HS-5 (cell line): ENCODE data around the gene RHAG.
"Not testable (repeated sequence)": the region's sequence is repeated elsewhere in the genome, so short reads cannot be mapped to it uniquely, and the experiment has no call there.

Source experiments
- DNase-seq: peaks from one replicate; pipeline ENCODE4 v3.0.0-alpha.2; 2012; ENCODE audit warnings: low read depth

The RHAG gene

DNA sequence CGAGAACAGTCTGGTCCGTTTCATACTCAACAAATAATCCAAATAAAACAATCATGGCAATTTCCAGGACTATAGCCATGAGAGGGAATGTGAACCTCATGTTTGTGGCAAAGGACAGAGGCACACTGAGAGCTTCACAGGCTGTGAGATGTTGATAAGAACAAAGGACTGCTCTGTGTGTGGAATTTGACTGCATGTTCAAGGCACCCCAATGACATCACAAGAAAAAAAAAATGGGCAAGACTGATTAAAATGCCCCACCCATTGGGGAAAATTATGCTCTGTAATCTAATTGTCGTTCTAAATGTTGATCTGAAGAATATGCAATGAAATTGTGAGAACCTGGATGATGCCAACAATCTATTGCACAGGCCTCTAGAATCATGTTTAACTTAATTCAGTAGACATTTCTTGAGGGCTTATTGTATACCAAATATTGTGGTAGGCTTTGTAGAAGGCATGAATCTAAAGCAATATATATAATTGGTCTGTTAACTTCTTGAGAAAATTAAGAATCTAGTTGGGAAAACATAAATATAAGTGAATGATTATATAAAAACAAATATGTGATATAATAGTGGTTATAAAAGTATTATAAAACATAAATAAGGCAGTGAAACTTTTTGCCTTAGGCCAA is at the start of gene RHAG:
Gene RHAG (minus strand): TSS at position 127 of the 637 bp plus-strand sequence. CDS start 27 bp downstream, at position 100.
- no peak for DNase-seq

DNA sequence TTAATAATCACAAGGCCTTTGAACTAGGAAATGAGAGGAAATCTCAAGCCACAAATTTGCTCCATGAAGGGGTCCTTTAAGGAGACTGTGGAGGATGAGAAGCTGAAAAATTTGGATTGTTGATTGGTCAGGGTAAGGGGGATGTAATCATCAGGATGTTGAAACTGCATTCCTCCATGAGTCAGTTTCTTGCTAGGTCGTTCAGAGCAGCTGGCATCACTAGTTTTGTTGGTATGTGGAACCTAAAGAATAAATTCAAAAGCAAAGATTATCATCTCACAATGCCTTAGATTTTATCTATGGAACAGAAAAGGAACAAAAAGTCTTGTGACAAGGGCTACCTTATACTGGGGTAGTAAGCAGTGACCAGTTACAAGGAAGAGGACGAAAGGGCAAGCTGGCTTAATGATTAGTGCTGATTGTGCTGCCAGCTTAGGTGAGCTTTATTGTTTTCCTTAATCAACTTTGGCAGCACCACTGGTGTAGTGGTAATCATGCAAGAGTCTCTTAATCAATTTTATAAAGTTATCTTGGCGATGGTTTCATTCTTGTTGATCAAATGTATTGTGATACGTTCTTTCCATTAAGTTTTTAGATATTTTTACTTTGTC is 40.1 kb upstream of the RHAG start:
- peak; percentile 86 for DNase-seq

DNA sequence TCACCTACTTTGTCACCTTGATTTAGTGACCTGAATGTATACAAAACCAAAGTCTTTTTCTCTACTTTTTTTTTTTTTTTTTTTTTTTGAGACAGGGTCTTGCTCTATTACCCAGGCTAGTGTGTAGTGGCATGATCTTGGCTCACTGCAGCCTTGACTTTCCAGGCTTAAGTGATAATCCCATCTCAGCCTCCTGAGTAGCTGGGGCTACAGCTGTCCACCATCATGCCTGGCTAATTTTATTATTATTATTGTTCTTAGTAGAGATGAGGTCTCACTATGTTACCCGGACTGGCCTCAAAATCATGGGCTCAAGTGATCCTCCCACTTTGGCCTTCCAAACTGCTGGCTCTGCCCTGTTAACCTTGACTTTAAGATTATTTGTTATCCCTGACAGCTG is 39.2 kb upstream of the RHAG start:
- no peak for DNase-seq

DNA sequence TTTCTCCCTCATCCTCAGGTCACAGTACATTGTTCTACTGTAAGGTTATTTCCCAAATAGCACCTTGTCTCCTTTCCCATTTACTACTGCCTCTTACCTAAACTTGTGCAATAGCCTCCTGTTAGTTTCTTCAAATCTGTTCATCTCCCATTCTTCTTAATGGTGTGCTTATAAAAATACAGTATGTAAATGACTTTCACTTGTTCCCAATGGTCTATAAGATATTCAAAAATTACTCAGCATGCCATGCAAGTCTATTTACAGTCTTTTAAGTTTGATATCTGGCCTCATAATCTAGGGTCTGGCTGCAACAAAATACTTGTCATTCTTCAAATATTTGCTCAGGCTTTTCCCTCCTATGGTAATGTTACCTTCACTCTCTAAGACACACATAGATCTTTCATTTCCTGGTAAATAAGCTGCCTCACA is 31.5 kb upstream of the RHAG start:
- DNase-seq = no peak

DNA sequence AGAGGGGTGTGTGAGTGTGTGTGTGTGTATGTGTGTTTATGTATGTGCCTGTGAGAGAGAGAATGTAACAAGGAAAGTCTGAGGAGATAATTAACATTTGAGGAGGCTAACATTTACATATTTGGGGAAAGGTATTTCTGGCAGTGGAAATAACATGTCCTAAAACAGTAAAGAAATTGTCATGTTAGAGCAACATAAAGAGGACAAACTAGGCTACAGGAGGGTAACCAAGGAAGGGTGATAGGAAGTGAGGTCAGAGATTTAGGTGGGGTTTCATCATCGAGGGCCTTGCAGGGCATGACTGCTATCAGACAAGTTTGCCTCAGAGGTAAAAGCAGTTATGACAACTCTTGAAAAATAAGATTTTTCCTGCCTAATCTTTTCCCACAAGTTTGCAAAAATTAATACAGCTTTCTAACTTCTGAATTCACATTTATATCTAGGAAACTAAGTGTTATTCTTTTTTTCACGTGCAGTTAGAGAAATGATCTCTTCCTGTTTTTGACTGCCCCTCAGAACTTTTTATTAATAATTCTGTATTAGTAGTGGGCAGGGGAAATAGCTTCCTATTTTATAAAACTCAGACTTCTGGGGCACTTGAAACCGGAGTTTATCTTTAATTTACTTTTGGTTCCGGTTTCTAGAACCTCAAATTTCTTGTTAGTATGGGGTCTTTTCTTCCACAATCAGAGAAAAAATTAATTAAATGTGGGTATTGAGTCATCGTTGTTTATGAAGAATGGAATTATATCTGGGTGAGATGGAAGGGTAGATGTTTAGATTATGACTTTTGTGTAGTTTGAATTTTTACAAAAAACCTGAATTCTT is 30.5 kb upstream of the RHAG start:
- no peak for DNase-seq

DNA sequence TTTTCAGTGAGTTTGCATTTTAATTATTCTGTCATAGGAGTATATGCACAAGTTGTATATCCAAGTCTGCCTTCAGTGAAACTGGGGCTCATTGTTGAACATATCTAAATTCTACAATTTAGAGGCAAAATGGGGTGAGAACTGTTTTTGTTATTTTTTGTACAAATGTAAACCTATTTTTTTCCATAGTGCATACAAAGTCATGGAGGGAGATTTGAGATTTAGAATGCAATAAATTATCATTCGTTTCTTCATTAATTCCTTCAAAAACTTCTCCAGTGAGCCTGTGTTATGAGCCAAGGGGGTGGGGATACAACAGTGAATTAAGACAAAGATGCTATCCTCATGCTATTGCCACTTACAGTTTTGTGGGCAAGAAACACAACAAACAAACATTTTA is 29.8 kb upstream of the RHAG start:
- no peak for DNase-seq

DNA sequence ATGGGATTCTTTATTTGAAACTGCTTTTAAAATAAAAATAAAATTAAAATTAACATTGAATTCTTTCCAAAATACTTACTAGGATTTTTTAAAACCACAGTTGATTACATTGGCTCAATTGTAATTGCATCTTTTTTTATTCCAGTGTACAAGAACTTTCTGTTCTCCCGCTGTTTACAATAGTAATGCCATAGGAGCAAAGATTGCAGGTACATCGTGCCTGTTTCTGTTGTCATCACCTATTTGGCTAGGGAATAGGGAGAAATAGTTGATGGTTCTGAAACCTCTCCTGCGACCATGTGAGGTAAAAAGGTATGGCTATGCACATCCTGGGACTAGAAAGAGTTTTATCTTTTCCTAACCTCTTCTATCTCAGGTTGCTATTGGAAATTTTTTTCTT is 28.2 kb upstream of the RHAG start:
- DNase-seq = no peak

DNA sequence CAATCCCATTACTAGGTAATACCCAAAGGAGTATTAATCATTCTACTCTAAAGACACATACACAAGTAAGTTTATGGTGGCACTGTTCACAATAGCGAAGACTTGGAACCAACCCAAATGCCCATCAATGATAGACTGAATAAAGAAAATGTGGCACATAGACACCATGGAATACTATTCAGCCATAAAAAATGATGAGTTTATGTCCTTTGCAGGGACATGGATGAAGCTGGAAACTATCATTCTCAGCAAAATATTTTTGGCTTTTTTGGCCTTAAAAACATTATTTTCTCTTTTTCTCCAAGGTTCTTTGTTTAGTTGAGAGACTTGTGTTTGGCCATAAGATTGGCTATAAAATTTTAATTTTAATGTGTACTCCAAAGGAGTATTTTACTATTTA is 27.4 kb upstream of the RHAG start:
- not testable (repeated sequence) for DNase-seq

DNA sequence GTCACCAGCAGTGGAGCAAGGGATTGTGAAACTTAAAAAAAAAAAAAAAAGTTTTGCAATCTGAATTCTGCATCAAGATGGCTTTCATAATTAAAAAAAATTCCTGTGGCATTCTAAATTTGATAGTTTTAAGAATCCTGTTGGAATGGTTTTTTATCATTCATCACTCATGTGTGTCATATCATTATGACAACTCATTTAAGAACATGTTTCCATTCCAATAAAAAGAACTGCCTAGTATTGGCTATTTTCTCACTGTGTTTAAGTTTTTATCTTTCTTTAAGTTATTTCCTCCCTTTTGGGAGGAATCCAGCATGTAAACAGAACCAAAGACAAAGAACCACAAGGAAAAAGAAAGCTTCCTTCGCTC is 26.2 kb upstream of the RHAG start:
- DNase-seq = no peak

DNA sequence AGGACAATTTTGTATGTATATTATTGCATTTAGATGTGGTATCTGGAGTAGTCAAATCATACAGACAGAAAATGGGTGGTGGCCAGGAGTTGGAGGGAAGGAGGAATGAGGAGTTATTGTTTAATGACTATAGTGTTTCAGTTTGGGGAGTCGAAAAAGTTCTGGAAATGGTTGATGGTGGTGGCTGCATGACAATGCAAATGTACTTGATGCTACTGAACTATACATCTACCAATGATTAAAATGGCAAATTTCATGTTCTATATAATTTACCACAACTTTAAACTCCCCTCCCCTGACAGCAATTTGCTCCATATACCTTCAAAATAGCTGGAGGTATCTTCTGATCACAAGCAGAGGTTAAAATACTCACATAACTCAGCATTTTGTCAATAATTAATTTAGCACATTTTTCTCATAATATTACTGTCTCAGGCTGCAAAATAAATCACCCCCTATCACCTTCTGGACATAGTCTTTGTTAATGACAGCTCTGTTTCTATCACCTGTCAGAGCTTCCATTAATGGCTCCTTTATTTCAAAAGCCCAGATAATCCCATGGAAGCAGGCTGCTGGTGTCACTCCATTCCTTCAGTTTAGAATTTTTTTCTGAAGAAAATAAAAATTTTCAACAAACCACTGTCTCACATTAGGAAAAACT is 25.7 kb upstream of the RHAG start:
- DNase-seq = no peak

DNA sequence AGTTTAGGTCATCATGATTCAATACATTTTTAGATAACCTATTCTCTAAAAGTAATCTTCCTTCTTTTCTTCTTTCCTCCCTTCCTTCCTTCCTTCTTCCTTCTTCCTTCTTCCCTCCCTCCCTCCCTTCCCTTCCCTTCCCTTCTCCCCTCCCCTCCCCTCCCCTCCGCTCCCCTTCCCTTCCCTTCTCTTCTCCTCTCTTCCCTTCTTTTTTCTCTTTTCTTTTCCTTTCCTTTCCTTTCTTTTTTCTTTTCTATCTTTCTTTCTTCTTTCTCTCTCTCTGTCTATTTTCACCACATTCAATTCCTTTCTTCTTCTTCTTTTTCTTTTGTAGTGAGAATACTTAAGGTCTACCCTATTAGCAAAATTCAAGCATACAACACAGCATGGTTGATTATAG is 17.3 kb upstream of the RHAG start:
- DNase-seq = no peak

DNA sequence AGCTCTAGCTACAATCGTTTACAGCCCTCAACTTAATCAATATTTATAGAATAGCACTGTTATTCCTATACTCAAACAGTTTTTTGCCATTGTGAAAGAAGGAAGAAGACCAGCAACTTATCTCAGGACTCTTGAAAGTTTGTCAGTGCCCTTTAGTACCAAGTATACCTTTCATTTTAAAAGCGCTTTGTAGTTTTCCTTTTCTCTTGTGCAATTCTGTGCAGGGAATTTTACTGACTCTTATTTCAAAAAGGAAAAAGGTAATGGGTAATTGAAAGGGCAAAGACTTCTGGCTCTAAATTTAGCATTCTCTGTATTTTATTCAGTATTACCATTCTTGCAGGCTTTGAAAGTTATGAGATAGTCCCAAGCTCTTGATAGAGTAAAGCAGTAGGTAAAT is 16.8 kb upstream of the RHAG start:
- DNase-seq = no peak

DNA sequence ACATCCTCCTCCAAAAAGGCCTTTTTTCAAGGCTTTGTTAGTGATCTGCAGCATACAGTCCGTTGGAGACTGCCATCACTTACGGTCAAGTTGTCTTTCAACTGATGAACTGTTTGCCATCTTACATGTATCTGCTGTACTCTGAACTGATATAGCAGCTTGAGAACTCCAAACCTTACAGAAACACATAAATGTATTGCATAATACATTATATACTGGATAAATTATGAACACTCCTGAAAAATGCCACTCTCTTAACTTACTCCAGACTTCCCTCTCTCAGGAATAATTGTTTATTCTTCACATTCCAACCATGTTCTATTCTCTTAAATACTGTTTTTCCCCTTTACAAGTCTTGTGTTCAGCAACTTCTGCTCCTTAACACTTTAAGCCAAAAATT is 14.6 kb upstream of the RHAG start:
- DNase-seq = no peak

DNA sequence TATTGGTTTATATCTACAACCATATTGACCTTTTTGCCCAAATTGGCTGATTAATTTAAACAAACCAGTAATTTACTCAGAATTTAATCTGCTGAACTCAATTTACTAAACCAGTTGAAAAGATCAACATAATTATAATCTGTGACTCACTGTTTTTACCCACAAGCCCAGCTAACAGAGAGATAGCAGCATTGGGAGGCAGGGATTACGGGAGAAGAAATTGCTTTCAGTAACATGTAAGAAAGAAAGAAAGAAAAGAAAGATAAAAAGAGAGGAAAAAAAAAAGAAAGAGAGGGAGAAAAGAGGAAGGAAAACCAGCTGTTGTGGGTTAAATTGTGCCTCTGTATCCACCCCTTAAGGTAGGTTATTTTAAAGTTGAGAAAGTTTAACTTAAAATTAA is 13.3 kb upstream of the RHAG start:
- no peak for DNase-seq

DNA sequence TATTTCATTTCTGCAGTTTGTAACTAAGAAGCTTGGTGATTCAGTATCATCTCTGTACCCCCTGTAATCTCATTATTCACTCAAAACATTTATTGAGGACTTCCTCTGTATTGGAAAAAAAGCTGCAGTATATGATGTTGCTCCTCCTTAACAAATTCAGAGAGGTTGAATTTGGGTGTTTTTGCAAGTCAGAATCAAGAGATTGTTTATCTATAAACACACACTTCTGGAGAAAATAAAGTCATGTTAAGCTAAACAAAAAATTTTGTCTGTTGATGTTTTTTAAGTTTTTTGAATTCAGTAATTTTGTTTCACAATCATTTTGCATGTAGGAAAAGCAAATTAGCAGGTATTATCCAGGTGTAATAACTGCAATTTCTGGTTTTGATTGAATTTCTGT is 11.4 kb upstream of the RHAG start:
- DNase-seq = no peak

DNA sequence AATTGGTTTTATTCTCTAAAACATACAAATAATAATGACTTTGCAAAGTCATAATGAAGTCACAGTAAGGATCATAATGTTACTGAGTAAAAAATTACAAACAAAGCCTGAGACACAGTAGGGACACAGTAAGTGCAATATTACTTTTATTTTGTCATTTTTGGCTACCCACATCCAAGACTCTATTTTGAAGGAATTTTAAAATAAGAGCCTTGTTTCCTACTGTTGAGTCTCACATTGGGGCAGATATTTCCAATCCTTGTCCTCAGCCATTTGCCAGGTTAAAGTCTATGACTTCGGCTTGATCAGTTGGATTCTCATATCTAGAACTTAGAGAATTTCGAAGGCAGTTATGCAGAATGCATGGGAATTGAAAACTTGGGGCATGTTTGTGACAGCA is 10.8 kb upstream of the RHAG start:
- DNase-seq = no peak

DNA sequence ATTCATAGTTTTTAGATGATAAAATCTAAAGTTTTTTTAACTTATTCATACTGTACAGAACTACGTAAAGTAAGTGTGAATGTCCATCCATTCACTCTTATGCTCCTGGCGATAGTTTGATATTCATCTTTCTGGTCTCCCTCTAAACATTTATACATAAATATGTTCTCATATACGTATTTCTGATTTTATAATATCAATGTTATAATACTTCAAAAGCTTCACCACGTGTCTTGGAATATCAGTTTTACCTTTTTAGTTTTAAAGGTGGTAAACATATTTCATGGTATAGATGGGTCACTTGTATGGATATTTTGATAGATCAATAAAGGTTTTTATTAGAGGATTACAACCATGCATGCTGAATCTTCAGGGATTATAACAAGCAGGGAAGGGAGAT is 10.3 kb upstream of the RHAG start:
- DNase-seq = no peak

DNA sequence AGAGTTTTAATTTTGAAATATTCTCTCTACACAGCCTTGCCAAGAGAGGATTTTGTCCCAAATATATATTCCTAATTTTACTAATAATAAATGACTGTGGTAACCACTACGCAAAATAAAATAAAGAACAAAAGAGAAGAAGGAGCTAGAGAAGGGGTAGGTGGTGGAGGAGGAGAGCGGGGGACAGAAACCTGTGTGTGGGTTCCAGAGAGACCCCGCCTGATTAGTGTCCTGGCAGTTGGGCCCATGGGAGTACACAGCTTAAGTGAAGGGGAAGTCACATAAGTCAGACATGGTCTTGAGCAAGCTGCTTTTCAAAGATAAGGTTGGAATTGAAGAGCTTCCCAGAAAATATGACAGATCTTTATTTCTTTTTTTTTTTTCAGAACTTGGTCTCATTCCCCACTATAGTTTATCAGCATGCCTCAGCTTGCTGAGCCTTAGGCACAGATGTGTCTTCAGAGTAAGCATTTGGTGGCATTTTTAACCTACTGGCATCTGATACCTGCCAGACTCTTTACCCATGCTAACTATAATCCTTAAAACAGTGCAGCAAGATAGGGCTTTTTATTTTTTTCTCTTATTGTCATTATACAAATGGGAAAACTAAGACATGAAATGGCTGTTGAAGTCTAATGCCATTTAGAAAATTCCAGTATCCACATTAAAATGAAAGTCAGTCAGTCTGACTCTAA is 9.6 kb upstream of the RHAG start:
- DNase-seq = no peak

DNA sequence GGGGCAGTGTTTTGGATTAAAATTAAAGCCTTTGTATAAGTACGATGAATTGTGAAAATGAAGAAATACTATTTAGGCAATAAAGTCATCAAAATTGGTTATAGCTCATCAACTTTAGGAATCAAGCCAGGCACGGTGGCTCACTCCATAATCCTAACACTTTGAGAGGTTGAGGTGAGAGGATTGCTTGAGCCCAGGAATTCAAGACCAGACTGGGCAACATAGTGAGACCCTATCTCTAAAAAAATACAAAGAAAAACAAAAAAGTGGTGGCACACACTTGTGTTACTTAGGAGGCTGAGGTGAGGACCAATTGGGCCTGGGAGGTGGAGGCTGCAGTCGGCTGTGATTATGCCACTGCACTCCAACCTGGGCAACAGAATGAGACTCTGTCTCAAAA is 8.5 kb upstream of the RHAG start:
- DNase-seq = no peak

DNA sequence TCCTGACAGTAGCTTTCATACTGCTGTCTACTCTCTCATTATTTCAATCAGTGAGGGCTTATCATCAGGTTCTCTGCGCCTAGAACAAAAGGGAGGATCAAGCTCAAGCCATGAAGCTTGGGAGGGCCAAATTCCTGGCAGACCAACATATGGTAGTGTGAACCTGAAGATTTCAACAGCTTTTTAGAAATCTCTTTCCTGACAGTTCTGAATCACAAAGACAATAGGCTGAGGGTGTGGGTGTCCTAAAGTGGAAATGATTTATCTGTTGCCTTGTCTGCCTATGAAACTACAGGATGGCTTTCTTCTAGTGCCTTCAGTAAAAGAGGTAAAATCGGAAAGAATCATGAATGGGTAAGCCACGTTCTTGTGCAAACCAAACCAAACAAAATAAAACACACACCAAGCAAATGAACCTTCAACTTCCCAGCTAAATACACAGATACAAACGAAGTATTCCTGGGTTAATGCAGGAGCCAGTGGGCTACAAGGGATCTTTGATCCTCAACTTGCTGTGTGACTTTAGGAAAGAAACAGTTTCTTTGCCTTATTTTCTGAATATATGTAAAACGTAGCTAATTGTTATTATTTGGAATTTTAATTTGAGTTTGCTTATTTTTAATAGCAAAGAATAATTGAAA is 2.7 kb upstream of the RHAG start:
- DNase-seq = no peak

DNA sequence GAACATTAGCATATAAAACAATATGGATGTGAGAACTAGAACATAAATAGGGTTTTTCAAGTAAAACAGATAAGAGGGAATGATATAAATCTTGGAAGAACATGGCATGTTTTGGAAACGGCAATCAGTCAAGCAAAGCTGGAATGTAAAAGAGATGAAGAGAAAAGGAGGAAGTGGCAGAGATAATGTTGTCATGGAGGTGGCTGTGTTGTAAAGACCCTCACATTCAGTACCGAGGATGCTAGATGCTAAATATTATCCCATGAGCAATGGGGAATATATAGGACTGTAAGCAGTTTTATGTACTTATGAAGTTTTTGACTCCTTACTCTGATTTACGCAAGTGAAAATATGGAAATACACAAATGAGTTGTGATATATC is 702 bp upstream of the RHAG start:
- DNase-seq = no peak
